PC-3 (cell line): ENCODE measurements around the gene LTBR. TPM values are rescaled to one million over a fixed set of nuclear protein-coding genes. Genes with fewer than 3 reads are reported as not detected.

Experiments
- ATAC-seq: fragments of 200-7000 bp; cut with Tn5 transposase; 2 replicates; pipeline ENCODE4 v1.9.1; 2020; ENCODE audit warnings: mild to moderate bottlenecking, moderate library complexity
- BruUV-seq: library from RNA; stranded (reverse); fragments of 400-500 nt; replicated peaks from 2 replicates; lab custom pipeline; 2021; lab: Mats Ljungman, UMichigan
- CTCF ChIA-PET: fragments of 300-600 bp; sonication (Branson Sonifier 250); formaldehyde crosslinking; loops from one replicate; lab custom pipeline; 2022; ENCODE audit warnings: antibody characterized with exemption; lab: Charles Lee
- POLR2A ChIA-PET: fragments of 300-600 bp; sonication (Branson Sonifier 250); formaldehyde crosslinking; loops from one replicate; lab custom pipeline; 2022; ENCODE audit warnings: antibody characterized with exemption; ENCODE audit not compliant: unreplicated experiment; lab: Charles Lee
- DNase-seq: peaks from one replicate; pipeline ENCODE4 v3.0.0-alpha.2; 2015
- H2AFZ ChIP-seq: fragments of 300-600 bp; sonication (generic); 2 replicates; pipeline ENCODE4 v1.6.0; 2016; ENCODE audit warnings: antibody characterized with exemption, low read length
- H3F3A ChIP-seq: fragments of 300-600 bp; sonication (generic); one replicate; pipeline ENCODE4 v1.6.0; 2017; ENCODE audit warnings: antibody characterized with exemption, low read length, control low read depth, mild to moderate bottlenecking; ENCODE audit not compliant: unreplicated experiment
- H3K27ac ChIP-seq: fragments of 300-600 bp; sonication (generic); 2 replicates; pipeline ENCODE4 v1.5.1; 2016; ENCODE audit warnings: mild to moderate bottlenecking, low read length
- H3K27me3 ChIP-seq: fragments of 300-600 bp; sonication (generic); 2 replicates; pipeline ENCODE4 v1.6.1; 2016; ENCODE audit warnings: low read length, mixed read lengths
- H3K36me3 ChIP-seq: fragments of 300-600 bp; sonication (generic); 2 replicates; pipeline ENCODE4 v1.6.1; 2016; ENCODE audit warnings: low read depth, mixed run types, low read length, mixed read lengths
- H3K4me1 ChIP-seq: fragments of 300-600 bp; sonication (generic); 2 replicates; pipeline ENCODE4 v1.5.1; 2016; ENCODE audit warnings: low read length; ENCODE audit not compliant: insufficient read depth
- H3K4me2 ChIP-seq: fragments of 300-600 bp; sonication (generic); 2 replicates; pipeline ENCODE4 v1.6.0; 2016; ENCODE audit warnings: low read length
- H3K4me3 ChIP-seq: fragments of 300-600 bp; sonication (generic); 2 replicates; pipeline ENCODE4 v1.5.1; 2016; ENCODE audit warnings: mild to moderate bottlenecking, low read length, mixed read lengths
- H3K79me2 ChIP-seq: fragments of 300-600 bp; sonication (generic); 2 replicates; pipeline ENCODE4 v1.6.1; 2017; ENCODE audit warnings: low read length, mixed read lengths
- H3K9ac ChIP-seq: fragments of 300-600 bp; sonication (generic); 2 replicates; pipeline ENCODE4 v1.6.0; 2016; ENCODE audit warnings: mild to moderate bottlenecking, low read length
- H3K9me2 ChIP-seq: fragments of 300-600 bp; sonication (generic); replicated peaks from 2 replicates; pipeline ENCODE4 v1.6.1; 2016; ENCODE audit warnings: mixed run types, low read length, mixed read lengths
- H3K9me3 ChIP-seq: fragments of 300-600 bp; sonication (generic); 2 replicates; pipeline ENCODE4 v1.6.1; 2016; ENCODE audit warnings: low read length, mixed read lengths
- H4K20me1 ChIP-seq: fragments of 300-600 bp; sonication (generic); 2 replicates; pipeline ENCODE4 v1.6.1; 2016; ENCODE audit warnings: low read length, mixed read lengths
- EZH2 ChIP-seq: fragments of 300-600 bp; sonication (generic); IDR thresholded peaks from one replicate; pipeline ENCODE4 v1.6.1; 2017; ENCODE audit warnings: antibody characterized with exemption, mild to moderate bottlenecking, low read length; ENCODE audit not compliant: unreplicated experiment
- EZH2phosphoT487 ChIP-seq: fragments of 300-600 bp; sonication (generic); IDR thresholded peaks from 2 replicates; pipeline ENCODE4 v1.6.1; 2018; ENCODE audit warnings: mild to moderate bottlenecking, antibody characterized with exemption, low read length, borderline replicate concordance
- intact Hi-C: fragments of 100-400 bp; cut with micrococcal nuclease; formaldehyde crosslinking; loops from 2 replicates; pipeline ENCODE4 v1.9.0; 2023
- total RNA-seq: library from RNA; depleted of rRNA; stranded (reverse); fragments of >200 nt; gene quantifications from 2 replicates; pipeline ENCODE4 v1.2.3, GENCODE V29; 2014
- TF ChIP-seq, protein P1 (sequence below): fragments of 300-600 bp; sonication (generic); conservative IDR thresholded peaks from 2 replicates; pipeline ENCODE4 v1.5.1; 2017; ENCODE audit warnings: antibody characterized with exemption, low read depth, mild to moderate bottlenecking, low read length

LTBR gene
- total RNA-seq, 1 experiment from 2014 or later, result 163 TPM

DNA sequence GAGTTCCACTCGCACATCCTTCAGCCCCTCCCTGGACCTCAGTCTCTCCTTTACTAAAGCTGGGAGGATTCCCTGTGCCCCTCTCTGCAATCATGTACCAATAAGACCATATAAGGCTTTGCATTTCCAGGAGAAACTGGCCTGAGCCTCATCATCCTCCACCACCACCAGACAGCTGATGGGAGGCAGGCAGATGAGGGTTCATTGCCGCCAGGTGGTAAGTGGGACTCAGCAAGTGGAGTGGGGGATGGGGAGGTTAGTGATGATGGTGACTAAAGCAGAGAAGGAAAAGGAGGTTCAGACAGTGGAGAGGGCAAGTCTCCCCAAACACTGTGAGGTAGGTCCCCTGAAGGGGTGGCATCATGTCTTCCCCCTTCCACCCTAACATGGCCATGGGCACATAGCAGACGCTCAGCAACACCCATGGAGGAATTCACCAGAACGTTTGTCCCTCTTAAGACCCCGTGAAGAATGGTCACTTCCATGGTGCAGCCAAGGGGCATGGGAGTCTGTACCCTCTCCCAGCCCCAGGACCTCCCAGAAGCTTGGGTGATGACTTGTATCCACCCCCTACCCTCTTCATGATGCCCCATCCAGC lies 37.6 kb upstream of the LTBR start:
- H3K9ac ChIP-seq, result no peak overlapping the region
- H3K27me3 ChIP-seq, result no peaks in the 10 kb centered on the region
- no peaks in the 10 kb centered on the region for H3K9me2 ChIP-seq
- no peak overlapping the region for H2AFZ ChIP-seq
- no peak overlapping the region for H3K4me3 ChIP-seq
- POLR2A ChIA-PET, result interaction anchor here (0.8 kb wide), 1 partner anchor 10 kb away, joined by 3 read pairs; no protein-coding TSS in a partner anchor
- intact Hi-C loops, result no loop called here
- no peak for ATAC-seq
- H4K20me1 ChIP-seq, result no peaks in the 10 kb centered on the region
- no peaks in the 10 kb centered on the region for H3F3A ChIP-seq
- peaks cover 12% of the 10 kb centered on the region for H3K79me2 ChIP-seq
- H3K27ac ChIP-seq, result peak overlapping the region; percentile 90; the same call in 1 of the 2 replicates
- no TSS peak for BruUV-seq
- H3K4me2 ChIP-seq, result no peak overlapping the region
- peaks cover 29% of the 10 kb centered on the region for H3K4me1 ChIP-seq
- no peak for TF ChIP-seq EZH2phosphoT487
- TF ChIP-seq, protein P1, sequence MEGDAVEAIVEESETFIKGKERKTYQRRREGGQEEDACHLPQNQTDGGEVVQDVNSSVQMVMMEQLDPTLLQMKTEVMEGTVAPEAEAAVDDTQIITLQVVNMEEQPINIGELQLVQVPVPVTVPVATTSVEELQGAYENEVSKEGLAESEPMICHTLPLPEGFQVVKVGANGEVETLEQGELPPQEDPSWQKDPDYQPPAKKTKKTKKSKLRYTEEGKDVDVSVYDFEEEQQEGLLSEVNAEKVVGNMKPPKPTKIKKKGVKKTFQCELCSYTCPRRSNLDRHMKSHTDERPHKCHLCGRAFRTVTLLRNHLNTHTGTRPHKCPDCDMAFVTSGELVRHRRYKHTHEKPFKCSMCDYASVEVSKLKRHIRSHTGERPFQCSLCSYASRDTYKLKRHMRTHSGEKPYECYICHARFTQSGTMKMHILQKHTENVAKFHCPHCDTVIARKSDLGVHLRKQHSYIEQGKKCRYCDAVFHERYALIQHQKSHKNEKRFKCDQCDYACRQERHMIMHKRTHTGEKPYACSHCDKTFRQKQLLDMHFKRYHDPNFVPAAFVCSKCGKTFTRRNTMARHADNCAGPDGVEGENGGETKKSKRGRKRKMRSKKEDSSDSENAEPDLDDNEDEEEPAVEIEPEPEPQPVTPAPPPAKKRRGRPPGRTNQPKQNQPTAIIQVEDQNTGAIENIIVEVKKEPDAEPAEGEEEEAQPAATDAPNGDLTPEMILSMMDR, result no peak
- TF ChIP-seq EZH2, result no peak
- H3K9me3 ChIP-seq, result no peaks in the 10 kb centered on the region
- CTCF ChIA-PET, result no interaction called here
- no peaks in the 10 kb centered on the region for H3K36me3 ChIP-seq
- DNase-seq, result no peak

DNA sequence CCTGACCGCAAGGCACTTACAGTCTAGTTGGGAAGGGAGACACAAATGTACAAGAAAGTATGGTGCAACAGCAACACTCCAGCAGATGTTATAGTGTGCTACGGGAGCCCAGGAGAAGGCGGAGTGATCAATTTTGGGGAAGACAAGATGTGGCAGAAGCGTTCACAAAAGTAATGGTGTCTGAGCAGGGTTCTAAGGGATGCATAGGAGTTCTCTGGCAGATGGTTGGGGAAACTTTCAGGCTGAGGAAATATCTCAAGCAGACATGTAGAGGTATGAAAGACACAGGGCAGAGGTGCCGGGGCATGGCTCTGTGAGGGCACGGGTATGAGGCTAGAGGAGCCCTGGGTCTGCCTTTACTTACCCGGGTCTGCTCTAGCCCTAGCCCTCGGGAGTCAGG lies 37.0 kb upstream of the LTBR start:
- H3K27me3 ChIP-seq, result no peaks in the 10 kb centered on the region
- H3K9me2 ChIP-seq, result no peaks in the 10 kb centered on the region
- H3K4me3 ChIP-seq, result no peak overlapping the region
- H2AFZ ChIP-seq, result no peak overlapping the region
- TF ChIP-seq, protein P1, result no peak
- TF ChIP-seq EZH2phosphoT487, result no peak
- TF ChIP-seq EZH2, result no peak
- H3K4me1 ChIP-seq, result peaks cover 29% of the 10 kb centered on the region
- BruUV-seq, result no TSS peak
- H3K27ac ChIP-seq, result no peak overlapping the region
- no peaks in the 10 kb centered on the region for H3F3A ChIP-seq
- H3K9ac ChIP-seq, result no peak overlapping the region
- ATAC-seq, result no peak
- ChIA-PET CTCF (no interaction called here), POLR2A (interaction anchor here (0.8 kb wide), 1 partner anchor 11 kb away, joined by 3 read pairs; no protein-coding TSS in a partner anchor)
- H4K20me1 ChIP-seq, result no peaks in the 10 kb centered on the region
- peaks cover 6% of the 10 kb centered on the region for H3K79me2 ChIP-seq
- no peak for DNase-seq
- intact Hi-C loops, result no loop called here
- H3K4me2 ChIP-seq, result no peak overlapping the region
- H3K9me3 ChIP-seq, result no peaks in the 10 kb centered on the region
- no peaks in the 10 kb centered on the region for H3K36me3 ChIP-seq
